ENCODE data around the gene MAP2K7. TPM values are rescaled to one million over a fixed set of nuclear protein-coding genes. Genes with fewer than 3 reads are reported as not detected.
"Not testable (repeated sequence)": the region's sequence is repeated elsewhere in the genome, so short reads cannot be mapped to it uniquely, and the experiment has no call there.

MAP2K7 gene
- polyA plus RNA-seq (ENCODE audit: insufficient read length in 3 of 3) = 10 to 100 TPM; 31.3 to 40.5 (median 36.4) TPM
- long read RNA-seq, donor 1, transcript MAP2K7-201 (11 exons, 3,361 nt) = major isoform, 5 of 11 reads
- long read RNA-seq, donor 1, partial matches to known transcripts = 5 of 11 reads
- long read RNA-seq, donor 1, other reads (novel, unspliced or antisense) = 0 of 11 reads
- long read RNA-seq, donor 2, transcript MAP2K7-201 (11 exons, 3,361 nt) = major isoform, 5 of 6 reads
- long read RNA-seq, donor 2, partial matches to known transcripts = 0 of 6 reads
- long read RNA-seq, donor 2, other reads (novel, unspliced or antisense) = 0 of 6 reads
- long read RNA-seq, donor 3, transcript MAP2K7-201 (11 exons, 3,361 nt) = major isoform, 5 of 5 reads
- long read RNA-seq, donor 3, partial matches to known transcripts = 0 of 5 reads
- long read RNA-seq, donor 3, other reads (novel, unspliced or antisense) = 0 of 5 reads
- long read RNA-seq, donor 4, partial matches to known transcripts = 42 of 45 reads
- long read RNA-seq, donor 4, other reads (novel, unspliced or antisense) = 0 of 45 reads
- long read RNA-seq, donor 5, transcript MAP2K7-201 (11 exons, 3,361 nt) = major isoform, 6 of 7 reads
- long read RNA-seq, donor 5, partial matches to known transcripts = 0 of 7 reads
- long read RNA-seq, donor 5, other reads (novel, unspliced or antisense) = 0 of 7 reads
- long read RNA-seq, donor 6, transcript MAP2K7-201 (11 exons, 3,361 nt) = major isoform, 7 of 9 reads
- long read RNA-seq, donor 6, partial matches to known transcripts = 0 of 9 reads
- long read RNA-seq, donor 6, other reads (novel, unspliced or antisense) = 0 of 9 reads
- long read RNA-seq, donor 7, transcript MAP2K7-201 (11 exons, 3,361 nt) = major isoform, 14 of 14 reads
- long read RNA-seq, donor 7, partial matches to known transcripts = 0 of 14 reads
- long read RNA-seq, donor 7, other reads (novel, unspliced or antisense) = 0 of 14 reads
- long read RNA-seq, donor 8, partial matches to known transcripts = 0 of 3 reads
- long read RNA-seq, donor 8, other reads (novel, unspliced or antisense) = 0 of 3 reads
- long read RNA-seq, donor 9, transcript MAP2K7-201 (11 exons, 3,361 nt) = major isoform, 7 of 8 reads
- long read RNA-seq, donor 9, partial matches to known transcripts = 0 of 8 reads
- long read RNA-seq, donor 9, other reads (novel, unspliced or antisense) = 0 of 8 reads
- long read RNA-seq, donor 10, transcript MAP2K7-201 (11 exons, 3,361 nt) = major isoform, 6 of 7 reads
- long read RNA-seq, donor 10, partial matches to known transcripts = 0 of 7 reads
- long read RNA-seq, donor 10, other reads (novel, unspliced or antisense) = 0 of 7 reads
- long read RNA-seq, donor 11, transcript MAP2K7-201 (11 exons, 3,361 nt) = major isoform, 5 of 5 reads
- long read RNA-seq, donor 11, partial matches to known transcripts = 0 of 5 reads
- long read RNA-seq, donor 11, other reads (novel, unspliced or antisense) = 0 of 5 reads
- long read RNA-seq, donor 12, transcript MAP2K7-201 (11 exons, 3,361 nt) = major isoform, 15 of 17 reads
- long read RNA-seq, donor 12, partial matches to known transcripts = 0 of 17 reads
- long read RNA-seq, donor 12, other reads (novel, unspliced or antisense) = 0 of 17 reads
- long read RNA-seq, donor 13, partial matches to known transcripts = 0 of 4 reads
- long read RNA-seq, donor 13, other reads (novel, unspliced or antisense) = 0 of 4 reads
- long read RNA-seq, donor 14 = 0 reads
- long read RNA-seq, donor 15 = 0 reads
- long read RNA-seq, donor 16, partial matches to known transcripts = 0 of 6 reads
- long read RNA-seq, donor 16, other reads (novel, unspliced or antisense) = 0 of 6 reads

DNA sequence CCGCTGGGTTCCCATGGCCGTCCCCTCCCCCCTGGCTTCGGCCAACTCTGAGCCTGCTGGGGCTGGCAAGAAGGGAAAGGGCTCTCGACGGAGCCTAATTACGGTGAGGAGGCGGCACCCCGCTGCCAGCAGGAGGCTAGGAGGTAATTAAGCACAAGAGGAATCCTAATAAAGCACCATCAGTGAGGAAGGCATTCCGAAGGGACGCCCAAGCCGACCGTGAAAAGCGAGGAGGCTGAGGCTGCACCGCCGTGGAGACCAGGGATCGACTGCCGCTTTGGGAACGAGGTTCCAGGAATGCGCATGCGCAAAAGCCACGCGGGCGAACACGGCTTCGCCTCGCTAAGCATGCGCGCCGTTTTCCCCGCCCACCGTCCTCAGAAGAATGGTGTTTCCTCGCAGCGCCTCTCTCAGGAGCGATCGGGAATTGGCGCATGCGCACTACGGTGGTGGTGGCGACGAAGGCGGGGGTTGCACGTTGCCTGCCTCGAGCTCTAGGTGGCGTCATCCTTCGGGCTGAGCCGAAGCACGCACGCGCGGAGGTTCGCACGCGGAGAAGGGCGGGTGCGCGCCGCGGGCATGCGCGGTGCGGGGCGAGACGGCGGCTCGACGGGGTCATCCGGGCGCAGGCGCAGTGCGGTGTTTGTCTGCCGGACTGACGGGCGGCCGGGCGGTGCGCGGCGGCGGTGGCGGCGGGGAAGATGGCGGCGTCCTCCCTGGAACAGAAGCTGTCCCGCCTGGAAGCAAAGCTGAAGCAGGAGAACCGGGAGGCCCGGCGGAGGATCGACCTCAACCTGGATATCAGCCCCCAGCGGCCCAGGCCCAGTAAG lies at the start of gene MAP2K7:
Gene MAP2K7, plus strand, starts transcription at position 634 of the 830 bp plus-strand sequence. Its CDS starts 68 bp downstream, at position 702.
- DNase-seq = peak; percentile 99

DNA sequence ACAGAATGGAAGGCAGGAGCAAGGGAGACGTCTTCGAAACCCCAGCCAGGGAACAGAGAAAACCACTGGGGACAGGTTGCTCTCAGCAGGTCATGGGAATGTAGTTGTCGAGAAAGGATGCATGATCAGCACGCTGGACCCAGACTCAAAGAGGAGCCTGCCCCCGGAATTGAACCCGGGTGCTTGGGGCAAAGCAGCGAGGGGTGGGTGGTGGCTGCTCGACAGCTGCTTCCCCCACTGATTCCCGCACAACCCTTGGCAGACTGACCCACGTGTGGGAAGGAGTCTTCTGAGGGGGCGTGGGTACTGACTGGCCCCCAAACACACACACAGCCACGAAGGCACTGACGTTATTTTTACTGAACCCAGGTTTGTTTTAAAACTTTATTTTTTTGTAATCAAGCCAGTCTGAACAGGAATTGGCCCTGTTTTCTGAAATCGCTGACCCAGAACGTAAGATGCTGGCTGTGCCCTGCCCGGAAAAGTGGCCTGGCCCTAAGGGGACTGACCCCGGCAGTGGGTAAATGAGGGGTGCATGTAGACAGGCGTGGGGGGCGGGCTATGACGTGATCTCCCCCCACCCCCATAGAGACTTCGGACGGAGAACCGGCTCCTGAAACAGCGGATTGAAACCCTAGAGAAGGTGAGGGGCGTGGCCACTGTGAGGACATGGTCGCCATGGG lies 48.1 kb upstream of the MAP2K7 start:
- DNase-seq = no peak

DNA sequence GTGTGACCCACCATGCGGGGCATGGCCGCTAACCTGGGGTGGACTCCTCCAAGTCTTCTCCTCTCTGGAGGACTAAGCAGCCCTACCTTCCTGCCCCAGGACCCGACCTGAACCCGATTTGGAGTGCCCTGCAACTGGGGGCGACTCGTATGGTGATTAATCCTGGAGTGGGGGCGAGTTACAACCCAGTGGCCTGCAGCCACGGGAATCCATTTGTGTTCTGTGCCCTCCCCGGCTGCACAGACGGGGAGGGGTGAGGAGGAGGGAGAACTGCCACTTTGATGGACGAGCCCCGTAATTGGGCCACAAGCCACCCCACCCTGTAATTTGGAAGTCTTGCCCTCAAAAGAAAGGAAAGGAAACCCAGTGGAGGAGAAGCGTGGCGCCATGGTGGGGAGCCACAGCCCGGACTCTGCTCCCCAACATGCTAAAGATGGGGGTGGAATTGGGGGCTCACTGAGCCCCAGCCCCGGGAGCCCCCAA lies 47.5 kb upstream of the MAP2K7 start:
- no peak for DNase-seq

DNA sequence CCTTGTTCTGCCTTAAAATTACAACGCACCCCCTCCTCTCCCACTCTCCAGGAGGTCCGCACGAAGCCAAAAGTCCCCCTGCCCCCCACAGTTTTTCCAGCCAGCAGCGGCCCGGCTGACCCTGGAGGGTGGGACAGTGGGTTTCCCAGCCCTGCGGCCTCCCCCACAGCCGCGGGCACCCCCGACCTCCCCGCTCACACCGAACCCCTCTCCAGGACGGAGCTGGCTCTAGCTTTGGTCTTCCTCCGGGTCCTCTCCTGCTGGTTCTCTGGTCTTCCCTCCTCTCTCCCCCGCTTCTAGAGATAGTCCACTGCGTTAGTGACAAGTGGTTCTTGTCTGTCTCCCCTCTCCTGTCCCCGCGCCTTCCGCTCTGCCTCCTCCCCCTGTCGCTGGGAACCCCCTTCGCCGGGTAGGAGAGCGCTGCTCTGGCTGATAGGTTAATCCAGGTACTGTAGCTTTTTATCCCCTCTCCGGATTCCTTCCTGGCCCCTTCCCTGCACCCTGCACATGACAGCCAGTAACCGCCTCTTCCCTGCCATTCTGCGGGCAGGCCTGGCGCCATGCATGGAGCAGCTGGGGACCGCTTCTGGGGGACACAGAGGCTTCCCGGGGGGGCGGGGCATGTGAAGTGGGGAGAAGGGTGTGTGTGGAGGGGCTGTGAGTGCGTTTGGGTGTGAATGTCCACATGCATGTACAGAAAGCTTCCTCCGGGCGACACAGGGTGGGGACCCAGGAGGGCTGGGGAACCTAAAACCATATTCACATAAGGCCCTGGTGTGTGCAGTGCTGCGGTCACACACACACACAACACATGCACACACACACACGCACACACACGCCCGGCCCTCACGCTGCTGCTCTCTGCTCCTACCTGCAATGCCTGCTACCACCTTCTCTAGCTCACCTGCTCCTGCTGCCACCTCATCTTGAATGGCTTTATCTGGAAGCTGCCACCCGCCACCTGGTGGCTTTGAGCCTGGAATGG lies 46.7 kb upstream of the MAP2K7 start:
- no peak for DNase-seq

DNA sequence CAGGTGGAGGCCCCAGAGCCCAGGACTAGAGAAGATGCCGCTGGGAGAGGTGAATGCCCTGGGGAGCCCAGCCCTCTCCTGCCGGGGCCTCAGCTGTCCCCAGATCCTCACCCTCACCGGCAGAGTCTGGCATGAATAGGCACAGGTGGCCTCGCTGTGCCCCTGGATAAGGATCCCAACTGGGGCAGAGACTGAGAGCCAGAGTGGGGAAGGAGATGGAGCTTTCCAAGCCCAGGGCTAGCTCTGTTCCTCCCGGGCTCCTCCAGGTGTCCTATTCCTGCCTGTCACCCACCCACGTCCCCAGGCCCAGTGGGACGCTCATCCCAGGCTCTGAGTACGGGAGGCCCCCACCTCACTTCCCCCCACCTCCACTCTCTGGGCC lies 46.0 kb upstream of the MAP2K7 start:
- DNase-seq = no peak

DNA sequence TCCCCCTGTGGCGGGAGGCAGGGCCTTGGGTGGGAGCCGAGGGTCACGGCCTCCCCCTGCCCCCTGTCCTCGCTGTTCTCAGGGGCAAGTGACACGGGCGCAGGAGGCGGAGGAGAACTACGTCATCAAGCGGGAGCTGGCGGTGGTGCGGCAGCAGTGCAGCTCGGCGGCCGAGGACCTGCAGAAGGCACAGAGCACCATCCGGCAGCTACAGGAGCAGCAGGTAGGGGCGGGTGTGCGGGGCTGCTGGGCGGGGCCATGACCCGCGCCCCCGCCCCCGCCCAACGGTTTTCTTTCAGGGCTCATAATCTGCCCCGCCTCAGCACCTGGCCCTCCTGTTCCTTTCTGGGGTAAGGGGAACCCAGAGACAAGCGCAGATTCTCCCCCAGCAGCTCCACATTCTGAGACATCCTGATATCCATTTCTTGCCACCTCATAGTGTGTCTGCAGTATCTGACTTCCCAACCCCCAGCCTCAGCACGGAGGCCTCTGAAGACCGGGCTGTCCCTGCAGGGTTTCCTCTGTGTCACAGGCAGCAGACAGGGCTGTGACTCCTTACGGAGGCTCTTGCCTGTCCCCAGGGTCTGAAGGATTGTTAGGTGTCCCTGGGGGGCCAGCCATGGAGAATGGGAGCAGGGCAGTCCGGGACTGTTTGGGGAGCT lies 45.4 kb upstream of the MAP2K7 start:
- no peak for DNase-seq

DNA sequence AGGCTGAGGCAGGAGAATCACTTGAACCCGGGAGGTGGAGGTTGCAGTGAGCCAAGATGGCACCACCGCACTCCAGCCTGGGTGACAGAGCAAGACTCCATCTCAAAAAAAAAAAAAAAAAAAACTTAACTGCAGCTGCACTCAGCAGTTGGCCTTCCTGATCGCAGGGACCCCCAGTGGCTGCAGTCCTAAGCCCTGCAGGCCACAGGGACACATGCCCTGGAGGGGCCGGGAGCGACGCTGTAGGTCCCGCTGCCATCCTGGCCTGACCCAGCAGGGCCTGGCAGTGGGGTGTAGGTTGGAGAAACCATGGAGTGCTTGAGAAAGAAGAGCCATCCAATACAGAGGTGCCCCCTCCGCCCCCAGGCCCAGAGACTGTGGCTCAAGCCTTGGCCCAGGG lies 44.6 kb upstream of the MAP2K7 start:
- DNase-seq = not testable (repeated sequence)

DNA sequence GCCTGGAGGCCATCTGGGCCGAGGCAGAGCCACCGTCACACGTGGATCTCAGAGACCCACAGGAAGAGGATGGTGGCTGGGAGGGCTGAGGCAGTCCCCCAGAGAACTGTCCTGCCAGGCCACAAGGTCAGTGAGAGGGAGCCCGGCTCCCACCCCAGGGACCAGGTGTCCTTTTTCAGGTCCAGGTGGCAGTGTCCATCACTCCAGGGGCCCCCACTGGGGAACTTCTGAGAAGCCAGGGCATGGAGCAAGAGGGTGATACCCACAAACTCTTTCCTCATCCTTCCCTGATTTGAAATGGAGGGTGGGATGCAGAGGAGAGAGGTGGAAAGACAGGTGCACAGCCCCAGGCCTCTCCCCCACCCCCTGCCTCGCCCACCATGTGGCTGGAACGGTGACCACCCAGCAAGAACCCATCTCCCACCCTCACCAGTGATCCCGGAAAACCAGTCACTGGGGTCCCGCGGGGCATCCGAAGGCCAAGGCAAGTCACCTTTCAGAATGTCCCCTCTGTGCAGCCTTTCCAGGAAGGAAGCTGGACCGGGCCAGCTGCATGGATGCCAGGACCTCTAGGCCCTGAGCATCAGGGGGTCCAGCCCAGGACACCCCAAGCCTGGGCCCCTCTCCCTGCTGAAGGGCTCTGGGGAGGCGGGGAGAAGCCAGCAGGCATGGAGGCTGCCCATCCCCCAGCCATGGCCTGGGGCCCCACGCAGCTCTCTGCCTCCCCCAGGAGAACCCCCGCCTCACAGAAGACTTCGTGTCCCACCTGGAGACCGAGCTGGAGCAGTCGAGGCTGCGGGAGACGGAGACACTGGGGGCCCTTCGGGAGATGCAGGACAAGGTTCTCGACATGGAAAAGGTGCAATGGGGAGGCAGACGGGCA lies 43.6 kb upstream of the MAP2K7 start:
- no peak for DNase-seq

DNA sequence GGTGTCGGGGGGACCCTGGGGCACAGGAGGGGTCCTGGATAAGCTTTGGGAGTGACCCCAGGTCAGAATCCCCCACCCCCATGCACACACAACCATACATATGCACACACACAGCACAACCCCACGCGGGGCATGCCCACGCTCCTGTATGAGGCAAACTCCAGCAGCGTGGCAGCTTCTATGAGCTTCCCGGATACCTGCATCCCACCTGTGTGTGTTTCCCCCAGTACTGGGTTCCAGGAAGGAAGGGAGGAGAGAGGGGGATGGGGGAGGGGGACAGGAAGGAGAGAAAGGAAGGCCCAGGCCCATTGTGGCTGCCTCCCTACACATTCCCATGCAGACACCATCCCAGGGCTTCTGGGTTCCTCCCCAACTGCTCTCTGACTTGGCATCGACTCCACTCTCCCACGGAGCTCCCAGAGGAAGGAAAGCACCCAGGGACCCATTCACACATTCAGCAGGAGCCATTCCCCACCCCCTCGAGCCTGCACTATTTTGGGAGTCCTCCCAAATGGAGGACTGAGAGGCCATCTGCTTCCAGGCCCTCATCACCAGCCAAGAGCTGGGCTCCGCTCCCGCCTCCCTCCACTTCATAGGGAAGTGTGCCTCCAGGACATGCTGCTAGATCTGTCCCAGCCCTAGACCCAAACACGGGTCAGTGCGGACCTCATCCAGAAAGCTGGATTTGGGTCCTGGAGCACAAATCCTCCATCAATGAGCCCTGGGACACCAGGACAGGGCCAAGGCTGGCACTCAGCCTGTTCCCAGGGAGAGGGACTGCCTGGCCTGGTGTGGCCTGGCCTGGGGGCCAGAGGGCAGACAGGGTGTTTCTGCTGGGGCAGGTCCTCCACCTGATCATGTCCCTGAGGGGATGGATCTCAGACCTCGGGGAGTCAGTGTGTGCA lies 42.7 kb upstream of the MAP2K7 start:
- no peak for DNase-seq

DNA sequence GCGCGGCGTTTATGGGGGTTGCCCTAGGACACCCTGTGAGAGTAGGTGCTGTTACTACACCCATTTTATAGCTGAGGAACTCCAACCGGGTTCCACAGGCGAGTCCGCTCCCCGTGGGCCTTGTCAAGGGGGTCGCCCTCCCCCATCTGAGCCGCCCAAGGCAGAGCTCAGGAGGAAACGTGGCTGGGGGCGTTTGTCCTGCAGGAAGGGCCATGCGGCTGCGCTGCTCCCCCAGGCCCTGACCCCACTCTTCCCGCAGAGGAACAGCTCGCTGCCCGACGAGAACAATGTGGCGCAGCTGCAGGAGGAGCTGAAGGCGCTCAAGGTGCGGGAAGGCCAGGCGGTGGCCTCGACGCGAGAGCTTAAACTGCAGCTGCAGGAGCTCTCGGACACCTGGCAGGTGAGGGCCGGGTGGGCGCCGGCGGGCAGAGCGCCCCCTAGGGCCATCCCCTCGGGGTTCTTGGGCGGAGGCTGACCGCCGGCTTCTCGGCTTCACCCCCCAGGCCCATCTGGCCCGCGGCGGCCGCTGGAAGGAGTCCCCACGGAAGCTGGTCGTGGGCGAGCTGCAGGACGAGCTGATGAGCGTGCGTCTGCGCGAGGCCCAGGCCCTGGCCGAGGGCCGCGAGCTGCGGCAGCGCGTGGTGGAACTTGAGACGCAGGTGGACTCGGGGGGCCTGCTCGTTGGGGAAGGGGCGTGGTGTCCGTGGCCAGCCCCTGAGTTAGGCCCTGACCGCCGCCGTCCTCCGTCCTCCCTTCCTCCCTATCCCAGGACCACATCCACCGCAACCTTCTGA lies 41.9 kb upstream of the MAP2K7 start:
- DNase-seq = no peak

DNA sequence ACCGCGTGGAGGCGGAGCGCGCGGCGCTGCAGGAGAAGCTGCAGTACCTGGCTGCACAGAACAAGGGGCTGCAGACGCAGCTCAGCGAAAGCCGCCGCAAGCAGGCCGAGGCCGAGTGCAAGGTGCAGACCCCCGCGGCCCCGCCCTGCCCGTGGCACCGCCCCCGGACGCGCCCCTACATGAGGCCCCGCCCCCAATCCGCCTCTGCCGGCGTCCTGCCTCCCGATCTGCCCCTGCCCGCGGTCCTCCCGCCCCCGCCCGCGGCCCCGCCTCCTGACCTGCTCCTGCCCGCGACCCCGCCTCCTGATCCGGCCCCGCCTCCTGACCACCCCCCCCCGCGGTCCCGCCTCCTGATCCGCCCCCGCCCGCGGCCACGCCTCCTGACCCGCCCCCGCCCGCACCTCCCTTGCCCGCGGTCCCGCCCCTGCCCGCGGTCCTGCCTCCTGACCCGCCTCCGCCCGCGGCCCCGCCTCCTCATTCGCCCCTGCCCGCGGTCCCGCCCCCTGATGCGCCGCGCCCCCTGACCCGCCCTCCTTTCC lies 41.2 kb upstream of the MAP2K7 start:
- DNase-seq = peak; percentile 73

DNA sequence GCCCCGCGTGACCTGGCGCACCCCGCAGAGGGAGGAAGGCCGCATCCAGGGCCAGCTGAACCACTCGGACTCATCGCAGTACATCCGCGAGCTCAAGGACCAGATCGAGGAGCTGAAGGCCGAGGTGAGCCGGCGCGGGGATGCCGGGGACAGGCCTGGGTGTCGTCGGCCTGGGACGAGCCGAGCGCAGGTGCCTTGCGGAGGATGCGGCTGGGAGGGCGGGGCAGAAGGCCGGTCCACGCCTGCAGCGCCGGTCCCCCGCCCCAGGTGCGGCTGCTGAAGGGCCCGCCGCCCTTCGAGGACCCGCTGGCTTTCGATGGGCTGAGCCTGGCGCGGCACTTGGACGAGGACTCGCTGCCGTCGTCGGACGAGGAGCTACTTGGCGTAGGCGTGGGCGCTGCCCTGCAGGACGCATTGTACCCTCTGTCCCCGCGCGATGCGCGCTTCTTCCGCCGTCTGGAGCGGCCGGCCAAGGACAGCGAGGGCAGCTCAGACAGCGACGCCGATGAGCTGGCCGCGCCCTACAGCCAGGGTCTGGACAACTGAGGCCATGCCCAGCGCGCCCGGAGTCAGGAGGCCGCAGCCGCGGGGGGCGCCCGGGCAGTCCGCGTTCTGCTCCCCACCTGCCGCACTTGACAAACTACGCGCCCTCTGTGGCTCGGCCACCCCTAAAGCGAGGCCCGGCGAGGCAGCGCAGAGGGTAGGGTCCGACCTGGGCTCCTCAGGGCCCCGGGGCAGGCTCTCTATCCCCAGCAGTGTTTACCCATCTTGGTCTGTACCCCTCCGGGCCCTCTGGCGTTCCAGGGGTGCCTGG lies 40.3 kb upstream of the MAP2K7 start:
- no peak for DNase-seq
